ENCODE results near the gene COL27A1. TPM values are rescaled to one million over a fixed set of nuclear protein-coding genes. Genes with fewer than 3 reads are reported as not detected.

The COL27A1 gene
- total RNA-seq, 3 donors from 2014 or later = 1.4 to 2.8 (median 1.7) TPM

- H3K4me1 Mint-ChIP-seq (ENCODE audit: low read depth) = no peaks in the 10 kb centered on the region
- H3K27me3 Mint-ChIP-seq (ENCODE audit: low read depth) = peaks cover 24% of the 10 kb centered on the region
- no peak for DNase-seq
- H3K4me3 Mint-ChIP-seq = no peak overlapping the region
- no peaks in the 10 kb centered on the region for H3K9me3 Mint-ChIP-seq
- no peaks in the 10 kb centered on the region for H3K36me3 Mint-ChIP-seq (ENCODE audit: insufficient read depth)
- ATAC-seq = no peak
These were observed 24.6 kb upstream of the COL27A1 start for GRCh38 chr9:114130624-114131277.

- no peaks in the 10 kb centered on the region for H3K36me3 Mint-ChIP-seq (ENCODE audit: insufficient read depth)
- no peaks in the 10 kb centered on the region for H3K4me1 Mint-ChIP-seq (ENCODE audit: low read depth)
- ATAC-seq (no peak), DNase-seq (no peak)
- H3K27me3 Mint-ChIP-seq (ENCODE audit: low read depth) = peaks cover 24% of the 10 kb centered on the region
- no peaks in the 10 kb centered on the region for H3K9me3 Mint-ChIP-seq
- no peak overlapping the region for H3K4me3 Mint-ChIP-seq
These were observed 23.4 kb upstream of the COL27A1 start for GRCh38 chr9:114131808-114132549.

GRCh38 chr9:114132550-114132918 is 22.8 kb upstream of the COL27A1 start:
- ATAC-seq (no peak), DNase-seq (no peak)
- Mint-ChIP-seq H3K27me3 (ENCODE audit: low read depth) (peaks cover 26% of the 10 kb centered on the region), H3K4me1 (ENCODE audit: low read depth) (no peaks in the 10 kb centered on the region), H3K36me3 (ENCODE audit: insufficient read depth) (no peaks in the 10 kb centered on the region), H3K4me3 (no peak overlapping the region), H3K9me3 (no peaks in the 10 kb centered on the region)

- Mint-ChIP-seq H3K36me3 (ENCODE audit: insufficient read depth) (no peaks in the 10 kb centered on the region), H3K4me3 (no peak overlapping the region), H3K4me1 (ENCODE audit: low read depth) (no peaks in the 10 kb centered on the region), H3K27me3 (ENCODE audit: low read depth) (peaks cover 18% of the 10 kb centered on the region), H3K9me3 (no peaks in the 10 kb centered on the region)
- ATAC-seq (no peak), DNase-seq (no peak)
These were observed 20.4 kb upstream of the COL27A1 start for GRCh38 chr9:114134827-114135396.

- Mint-ChIP-seq H3K4me3 (no peak overlapping the region), H3K27me3 (ENCODE audit: low read depth) (peaks cover 13% of the 10 kb centered on the region), H3K9me3 (no peaks in the 10 kb centered on the region), H3K4me1 (ENCODE audit: low read depth) (no peaks in the 10 kb centered on the region), H3K36me3 (ENCODE audit: insufficient read depth) (no peaks in the 10 kb centered on the region)
- DNase-seq = no peak
- no peak for ATAC-seq
These were observed 17.5 kb upstream of the COL27A1 start for GRCh38 chr9:114137831-114138230.

GRCh38 chr9:114138552-114138971 is 16.8 kb upstream of the COL27A1 start:
- Mint-ChIP-seq H3K27me3 (ENCODE audit: low read depth) (peaks cover 9% of the 10 kb centered on the region), H3K4me3 (no peak overlapping the region), H3K4me1 (ENCODE audit: low read depth) (no peaks in the 10 kb centered on the region), H3K36me3 (ENCODE audit: insufficient read depth) (no peaks in the 10 kb centered on the region), H3K9me3 (no peaks in the 10 kb centered on the region)
- ATAC-seq = no peak
- no peak for DNase-seq

GRCh38 chr9:114139071-114139470 is 16.3 kb upstream of the COL27A1 start:
- Mint-ChIP-seq H3K36me3 (ENCODE audit: insufficient read depth) (no peaks in the 10 kb centered on the region), H3K4me1 (ENCODE audit: low read depth) (no peaks in the 10 kb centered on the region), H3K9me3 (no peaks in the 10 kb centered on the region), H3K27me3 (ENCODE audit: low read depth) (peaks cover 6% of the 10 kb centered on the region), H3K4me3 (no peak overlapping the region)
- DNase-seq = no peak
- ATAC-seq = no peak

- peaks cover 10% of the 10 kb centered on the region for H3K27me3 Mint-ChIP-seq (ENCODE audit: low read depth)
- DNase-seq = no peak
- no peak overlapping the region for H3K4me3 Mint-ChIP-seq
- no peak for ATAC-seq
- H3K9me3 Mint-ChIP-seq = no peaks in the 10 kb centered on the region
- H3K36me3 Mint-ChIP-seq (ENCODE audit: insufficient read depth) = no peaks in the 10 kb centered on the region
- no peaks in the 10 kb centered on the region for H3K4me1 Mint-ChIP-seq (ENCODE audit: low read depth)
These were observed 14.9 kb upstream of the COL27A1 start for GRCh38 chr9:114140401-114140800.

GRCh38 chr9:114140850-114141249 is 14.5 kb upstream of the COL27A1 start:
- Mint-ChIP-seq H3K4me3 (no peak overlapping the region), H3K27me3 (ENCODE audit: low read depth) (peaks cover 10% of the 10 kb centered on the region), H3K36me3 (ENCODE audit: insufficient read depth) (no peaks in the 10 kb centered on the region), H3K9me3 (no peaks in the 10 kb centered on the region), H3K4me1 (ENCODE audit: low read depth) (no peaks in the 10 kb centered on the region)
- ATAC-seq (no peak), DNase-seq (no peak)

- peaks cover 10% of the 10 kb centered on the region for H3K27me3 Mint-ChIP-seq (ENCODE audit: low read depth)
- ATAC-seq (no peak), DNase-seq (no peak)
- no peaks in the 10 kb centered on the region for H3K4me1 Mint-ChIP-seq (ENCODE audit: low read depth)
- no peaks in the 10 kb centered on the region for H3K36me3 Mint-ChIP-seq (ENCODE audit: insufficient read depth)
- H3K9me3 Mint-ChIP-seq = no peaks in the 10 kb centered on the region
- H3K4me3 Mint-ChIP-seq = no peak overlapping the region
These were observed 13.6 kb upstream of the COL27A1 start for GRCh38 chr9:114141553-114142402.

GRCh38 chr9:114143234-114143633 is 12.1 kb upstream of the COL27A1 start:
- no peaks in the 10 kb centered on the region for H3K9me3 Mint-ChIP-seq
- peaks cover 13% of the 10 kb centered on the region for H3K27me3 Mint-ChIP-seq (ENCODE audit: low read depth)
- no peak overlapping the region for H3K4me3 Mint-ChIP-seq
- H3K4me1 Mint-ChIP-seq (ENCODE audit: low read depth) = no peaks in the 10 kb centered on the region
- DNase-seq (no peak), ATAC-seq (no peak)
- no peaks in the 10 kb centered on the region for H3K36me3 Mint-ChIP-seq (ENCODE audit: insufficient read depth)

- no peak for ATAC-seq
- Mint-ChIP-seq H3K9me3 (no peaks in the 10 kb centered on the region), H3K4me3 (no peak overlapping the region), H3K36me3 (ENCODE audit: insufficient read depth) (no peaks in the 10 kb centered on the region), H3K4me1 (ENCODE audit: low read depth) (no peaks in the 10 kb centered on the region), H3K27me3 (ENCODE audit: low read depth) (peaks cover 40% of the 10 kb centered on the region)
- no peak for DNase-seq
These were observed 8.6 kb upstream of the COL27A1 start for GRCh38 chr9:114146735-114147134.

- no peak for DNase-seq
- Mint-ChIP-seq H3K9me3 (no peaks in the 10 kb centered on the region), H3K27me3 (ENCODE audit: low read depth) (peaks cover 53% of the 10 kb centered on the region), H3K4me3 (no peak overlapping the region), H3K36me3 (ENCODE audit: insufficient read depth) (no peaks in the 10 kb centered on the region), H3K4me1 (ENCODE audit: low read depth) (peaks cover under 1% of the 10 kb centered on the region)
- no peak for ATAC-seq
These were observed 6.2 kb upstream of the COL27A1 start for GRCh38 chr9:114149181-114149580.

- H3K4me1 Mint-ChIP-seq (ENCODE audit: low read depth) = peaks cover 7% of the 10 kb centered on the region
- no peak overlapping the region for H3K4me3 Mint-ChIP-seq
- H3K9me3 Mint-ChIP-seq = no peaks in the 10 kb centered on the region
- no peaks in the 10 kb centered on the region for H3K36me3 Mint-ChIP-seq (ENCODE audit: insufficient read depth)
- peaks cover 57% of the 10 kb centered on the region for H3K27me3 Mint-ChIP-seq (ENCODE audit: low read depth)
- DNase-seq (no peak), ATAC-seq (no peak)
These were observed 5.5 kb upstream of the COL27A1 start for GRCh38 chr9:114149765-114150340.

All from activated T-cell treated with anti-CD3 and anti-CD28 coated beads, Interleukin-2, amount 50 U/mL, for 4 hours (primary cell).